Measurements from ENCODE around the gene FRMD3. TPM values are rescaled to one million over a fixed set of nuclear protein-coding genes. Genes with fewer than 3 reads are reported as not detected.

The FRMD3 gene
- total RNA-seq, 4 donors from 2014 or later: 6.1 to 47.1 (median 11.5) TPM

DNA sequence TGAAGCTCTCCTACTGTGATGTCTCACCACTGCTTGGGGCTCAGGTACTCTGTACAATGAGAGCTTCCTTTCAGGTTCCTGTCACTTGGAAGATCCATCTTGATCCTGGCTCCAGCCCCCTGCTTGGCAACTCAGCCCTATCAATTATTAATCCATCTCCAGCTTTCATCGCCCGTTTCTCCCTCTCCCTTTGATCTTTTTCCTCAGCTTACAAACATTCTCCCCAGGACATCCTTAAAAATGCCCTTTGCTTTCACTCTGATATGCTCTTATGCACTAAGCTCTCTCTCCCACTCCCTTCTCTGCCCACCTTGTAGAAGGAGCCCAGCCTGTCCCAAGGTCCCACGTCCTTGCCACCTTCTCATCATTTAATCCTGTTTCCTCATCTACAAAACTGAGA is 109.0 kb downstream of the FRMD3 start:
- TF ChIP-seq, protein P1, sequence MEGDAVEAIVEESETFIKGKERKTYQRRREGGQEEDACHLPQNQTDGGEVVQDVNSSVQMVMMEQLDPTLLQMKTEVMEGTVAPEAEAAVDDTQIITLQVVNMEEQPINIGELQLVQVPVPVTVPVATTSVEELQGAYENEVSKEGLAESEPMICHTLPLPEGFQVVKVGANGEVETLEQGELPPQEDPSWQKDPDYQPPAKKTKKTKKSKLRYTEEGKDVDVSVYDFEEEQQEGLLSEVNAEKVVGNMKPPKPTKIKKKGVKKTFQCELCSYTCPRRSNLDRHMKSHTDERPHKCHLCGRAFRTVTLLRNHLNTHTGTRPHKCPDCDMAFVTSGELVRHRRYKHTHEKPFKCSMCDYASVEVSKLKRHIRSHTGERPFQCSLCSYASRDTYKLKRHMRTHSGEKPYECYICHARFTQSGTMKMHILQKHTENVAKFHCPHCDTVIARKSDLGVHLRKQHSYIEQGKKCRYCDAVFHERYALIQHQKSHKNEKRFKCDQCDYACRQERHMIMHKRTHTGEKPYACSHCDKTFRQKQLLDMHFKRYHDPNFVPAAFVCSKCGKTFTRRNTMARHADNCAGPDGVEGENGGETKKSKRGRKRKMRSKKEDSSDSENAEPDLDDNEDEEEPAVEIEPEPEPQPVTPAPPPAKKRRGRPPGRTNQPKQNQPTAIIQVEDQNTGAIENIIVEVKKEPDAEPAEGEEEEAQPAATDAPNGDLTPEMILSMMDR (IDR thresholded peaks at IDR 0.05): no peak
- ATAC-seq (ENCODE audit: low FRiP score): no peak
- DNase-seq (ENCODE audit: low spot score): no peak

DNA sequence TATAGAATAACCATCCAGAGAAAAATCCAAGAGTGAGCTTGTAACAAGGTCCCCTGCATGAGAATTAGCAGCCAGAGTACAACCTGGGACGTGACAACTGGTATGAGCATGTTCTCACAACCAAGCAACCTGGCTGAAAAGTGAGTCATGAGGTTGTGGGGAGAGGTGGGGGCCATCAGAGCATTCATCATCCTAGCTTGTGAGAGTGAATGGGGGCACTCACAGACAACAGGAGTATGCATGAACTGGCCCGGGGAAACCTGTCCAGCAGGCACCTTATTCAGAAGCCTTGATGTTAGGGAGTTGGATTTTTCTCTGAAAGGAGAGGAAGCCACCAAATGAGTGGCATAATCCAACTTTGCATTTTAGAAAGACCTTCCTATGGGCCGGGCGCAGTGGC is 113.0 kb downstream of the FRMD3 start:
- DNase-seq (ENCODE audit: low spot score) (no peak), ATAC-seq (ENCODE audit: low FRiP score) (no peak)
- TF ChIP-seq, protein P1 (IDR thresholded peaks at IDR 0.05): no peak

DNA sequence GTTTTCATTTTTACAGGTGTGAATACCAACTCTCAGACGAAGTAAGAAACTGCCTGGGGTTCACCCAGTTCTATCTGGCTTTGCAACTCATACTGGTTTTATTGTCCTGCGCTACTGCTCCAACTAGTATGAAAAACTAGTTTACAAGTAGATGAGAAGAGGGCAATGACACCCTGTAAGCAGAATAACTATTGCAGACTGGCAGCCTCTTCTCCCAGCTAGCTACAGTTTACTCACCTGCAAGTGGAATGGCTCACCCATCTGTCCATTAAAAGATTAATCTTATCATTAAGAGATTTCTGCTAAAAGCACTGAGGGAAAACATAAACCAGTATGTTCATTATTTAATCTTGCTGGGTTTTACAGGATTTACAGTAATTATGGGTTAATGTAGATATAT is 113.4 kb downstream of the FRMD3 start:
- ATAC-seq (ENCODE audit: low FRiP score) (no peak), DNase-seq (ENCODE audit: low spot score) (no peak)
- TF ChIP-seq, protein P1 (IDR thresholded peaks at IDR 0.05): no peak

DNA sequence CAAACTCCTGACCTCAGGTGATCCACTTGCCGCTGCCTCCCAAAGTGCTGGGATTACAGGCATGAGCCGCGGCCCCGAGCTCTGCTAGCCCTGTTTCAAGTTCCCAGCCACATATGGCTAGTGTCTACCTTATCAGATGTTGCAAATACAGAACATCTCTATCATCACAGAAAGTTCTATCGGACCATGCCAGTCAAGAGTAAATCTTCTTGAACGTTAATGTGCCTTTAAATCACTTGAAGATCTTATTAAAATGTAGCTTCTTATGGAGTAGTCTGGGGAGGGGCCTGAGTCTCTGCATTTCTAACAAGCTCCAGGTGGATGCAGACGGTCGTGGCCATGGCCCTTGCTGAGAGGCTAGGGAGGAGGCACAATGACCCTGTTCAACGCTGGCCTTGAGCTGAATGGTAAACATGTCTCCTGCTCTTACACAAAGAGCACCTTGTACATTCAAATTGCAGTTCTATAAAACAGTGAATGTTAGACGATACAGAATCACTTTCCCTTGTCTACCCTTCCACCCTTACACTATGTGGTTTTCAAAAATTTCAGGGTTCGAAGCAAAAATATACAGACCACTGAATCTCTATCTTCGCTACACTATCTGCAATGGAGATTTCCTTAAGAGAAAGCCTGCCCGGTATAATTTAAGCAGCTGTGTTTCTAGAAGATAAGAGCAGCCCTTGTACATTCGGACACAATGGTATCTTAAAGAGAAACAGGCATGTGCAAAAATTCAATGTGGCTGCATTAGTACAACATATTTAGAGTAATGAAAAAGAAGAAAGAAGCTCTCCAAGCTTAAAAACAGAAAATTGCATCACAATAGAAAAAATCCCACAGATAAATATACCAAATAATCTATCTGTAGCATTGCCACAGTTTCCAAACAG is 114.1 kb downstream of the FRMD3 start:
- ATAC-seq (ENCODE audit: low FRiP score): no peak
- DNase-seq (ENCODE audit: low spot score): no peak
- TF ChIP-seq, protein P1 (IDR thresholded peaks at IDR 0.05): no peak

DNA sequence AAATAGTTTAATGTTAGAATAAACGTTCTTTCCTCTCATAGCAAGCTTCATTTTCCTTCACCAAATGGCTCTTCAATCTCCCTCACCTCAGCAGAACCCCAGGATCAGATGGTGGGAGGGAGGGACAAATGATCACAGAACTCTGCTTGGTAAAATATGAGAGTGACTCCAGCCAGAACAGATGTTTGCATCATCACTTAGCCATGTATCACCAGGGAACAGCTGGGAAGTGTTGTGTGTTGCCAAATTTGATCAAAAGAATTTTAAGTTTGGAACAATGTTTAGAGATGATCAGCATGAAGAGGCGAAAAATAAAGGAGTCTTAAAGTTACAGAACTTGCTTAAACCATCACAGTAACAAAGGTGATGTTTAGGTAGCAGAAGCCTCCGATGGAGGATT is 115.7 kb downstream of the FRMD3 start:
- TF ChIP-seq, protein P1 (IDR thresholded peaks at IDR 0.05): no peak
- ATAC-seq (ENCODE audit: low FRiP score): no peak
- DNase-seq (ENCODE audit: low spot score): no peak

DNA sequence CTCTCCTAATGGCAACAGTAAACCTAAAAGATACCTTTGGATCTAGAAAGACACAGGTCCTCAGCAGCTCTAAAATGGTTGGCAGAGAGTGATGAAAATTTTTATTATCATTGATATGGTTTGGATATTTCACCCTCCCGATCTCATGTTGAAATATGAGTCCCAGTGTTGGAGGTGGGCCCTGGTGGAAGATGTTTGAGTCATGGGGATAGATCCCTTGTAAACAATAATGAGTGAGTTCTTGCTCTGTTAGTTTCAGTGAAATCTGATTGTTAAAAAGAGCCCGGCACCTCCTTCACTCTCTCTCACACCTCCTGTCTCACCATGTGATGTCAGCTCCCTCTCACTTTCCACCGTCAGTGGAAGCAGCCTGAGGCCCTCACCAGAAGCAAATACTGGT is 117.7 kb downstream of the FRMD3 start:
- no peak for DNase-seq (ENCODE audit: low spot score)
- no peak for ATAC-seq (ENCODE audit: low FRiP score)
- TF ChIP-seq, protein P1 (IDR thresholded peaks at IDR 0.05): no peak

DNA sequence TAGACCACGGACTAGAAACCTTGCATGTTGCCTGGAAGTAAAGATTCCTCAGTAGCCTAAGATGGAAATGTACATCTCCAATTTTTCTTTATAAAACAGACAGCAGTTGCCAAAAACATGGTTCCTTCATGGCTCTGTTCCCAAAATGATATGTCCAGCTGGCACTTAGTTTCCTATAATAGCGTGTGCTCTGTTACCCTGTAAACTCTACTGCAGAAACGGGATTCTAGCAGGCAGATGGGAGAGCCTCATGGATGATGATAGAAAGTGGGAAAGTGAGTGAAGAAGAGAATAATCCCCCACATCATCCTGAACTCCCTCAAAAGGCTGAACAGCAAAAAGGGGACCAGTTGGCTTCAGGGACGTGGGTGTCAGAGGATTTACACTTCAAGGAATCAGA is 118.2 kb downstream of the FRMD3 start:
- no peak for DNase-seq (ENCODE audit: low spot score)
- TF ChIP-seq, protein P1 (IDR thresholded peaks at IDR 0.05): no peak
- ATAC-seq (ENCODE audit: low FRiP score): no peak

Data from omental fat pad (tissue), 4 donors.